CD4-positive, alpha-beta T cell treated with Interleukin-21 for 1 hour (primary cell): Measurements from ENCODE around the gene MRI1.
"Not testable (repeated sequence)": the region's sequence is repeated elsewhere in the genome, so short reads cannot be mapped to it uniquely, and the experiment has no call there.

Source experiments
- DNase-seq: peaks from one replicate; pipeline ENCODE4 v3.0.0-alpha.2; 2020

MRI1 gene

DNA sequence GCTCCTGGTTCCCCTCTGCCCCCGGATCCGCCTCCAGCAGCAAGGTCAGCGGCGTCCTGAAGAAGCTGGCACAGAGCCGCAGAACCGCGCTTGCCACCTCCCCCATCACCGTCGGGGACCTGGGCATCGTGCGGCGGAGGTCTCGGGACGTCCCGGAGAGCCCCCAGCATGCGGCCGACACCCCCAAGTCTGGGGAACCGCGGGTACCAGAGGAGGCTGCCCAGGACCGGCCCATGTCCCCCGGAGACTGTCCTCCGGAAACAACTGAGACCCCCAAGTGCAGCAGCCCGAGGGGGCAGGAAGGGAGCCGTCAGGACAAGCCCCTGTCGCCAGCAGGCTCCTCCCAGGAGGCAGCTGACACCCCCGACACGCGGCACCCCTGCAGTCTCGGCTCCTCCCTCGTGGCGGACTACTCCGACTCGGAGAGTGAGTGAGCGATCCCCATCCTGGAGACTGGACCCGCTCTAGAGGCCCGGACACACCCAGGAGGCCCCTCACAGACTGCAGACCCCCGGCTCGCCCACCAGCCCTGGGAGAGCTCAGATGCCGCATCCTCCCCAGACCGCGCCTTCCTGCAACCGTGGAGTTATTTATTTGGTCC, 1.6 kb upstream of the MRI1 start:
- DNase-seq: no peak

DNA sequence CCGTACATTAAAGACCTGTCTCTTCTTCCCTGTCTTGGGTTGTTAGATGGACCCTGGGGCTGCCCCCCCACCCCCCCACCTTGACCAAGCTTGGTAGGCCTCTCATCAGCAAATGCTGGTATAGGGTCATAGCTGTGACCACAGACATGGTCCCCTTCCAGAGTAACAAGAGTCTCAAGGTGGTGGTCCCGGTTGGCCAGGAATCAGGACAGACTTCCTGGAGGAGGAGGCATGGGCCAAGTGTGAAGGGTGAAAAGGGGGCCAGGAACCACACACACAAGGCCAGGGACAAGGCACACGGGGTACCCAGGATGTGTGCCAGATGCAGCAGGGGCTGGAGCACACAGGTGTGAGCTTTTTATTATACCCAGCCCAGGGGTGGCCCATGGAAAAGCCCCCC, 1.1 kb upstream of the MRI1 start:
- DNase-seq: no peak

DNA sequence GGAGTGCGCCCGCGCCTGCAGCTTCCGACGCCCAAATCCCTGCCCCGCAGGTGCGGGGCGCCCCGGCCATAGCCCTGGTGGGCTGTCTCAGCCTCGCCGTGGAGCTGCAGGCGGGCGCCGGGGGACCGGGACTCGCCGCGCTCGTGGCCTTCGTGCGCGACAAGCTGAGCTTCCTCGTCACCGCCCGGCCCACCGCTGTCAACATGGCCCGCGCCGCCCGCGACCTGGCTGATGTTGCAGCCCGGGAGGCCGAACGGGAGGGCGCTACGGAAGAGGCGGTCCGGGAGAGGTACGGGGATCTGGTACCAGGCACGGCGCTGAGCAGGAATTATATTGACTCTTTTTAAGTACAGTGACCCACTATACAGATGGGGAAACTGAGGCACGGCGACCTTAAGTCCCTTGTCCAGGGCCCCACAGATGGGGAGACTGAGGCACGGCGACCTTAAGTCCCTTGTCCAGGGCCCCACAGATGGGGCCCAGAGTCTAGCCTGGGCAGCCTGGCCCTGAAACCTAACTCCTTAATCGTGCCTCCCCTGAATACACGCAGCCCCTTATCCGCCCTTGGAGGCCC, 586 bp downstream of the MRI1 start:
- peak; percentile 25 for DNase-seq

DNA sequence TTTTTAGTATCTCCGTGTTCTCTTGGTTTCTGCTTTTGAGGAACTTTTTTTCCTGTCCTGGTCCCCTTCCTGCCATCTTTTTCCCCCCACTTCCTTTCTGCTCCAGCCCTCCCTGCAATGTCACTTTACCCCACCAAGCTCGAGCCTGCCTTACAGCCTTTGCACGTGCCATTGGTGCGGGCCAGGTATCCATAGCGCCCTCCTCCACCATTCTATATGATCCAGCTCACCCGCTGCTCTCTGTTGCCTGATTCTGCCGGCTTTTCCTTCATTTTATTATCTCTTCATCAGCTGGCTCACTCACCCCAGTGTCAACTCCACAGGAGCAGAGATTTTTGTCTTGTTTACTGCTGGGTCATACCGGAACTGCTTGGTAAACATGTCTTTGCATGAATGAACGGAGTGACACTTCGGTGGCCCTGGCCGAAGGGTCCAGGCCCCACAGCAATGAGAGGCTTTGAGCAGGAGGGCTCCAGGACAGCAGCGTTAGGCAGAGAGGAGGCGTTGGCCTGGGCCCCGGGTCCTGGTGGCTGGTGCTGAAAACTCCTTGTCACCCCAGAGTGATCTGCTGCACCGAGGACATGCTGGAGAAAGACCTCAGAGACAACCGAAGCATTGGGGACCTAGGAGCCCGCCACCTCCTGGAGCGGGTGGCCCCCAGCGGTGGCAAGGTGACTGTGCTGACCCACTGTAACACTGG, 1.2 kb downstream of the MRI1 start:
- no peak for DNase-seq

DNA sequence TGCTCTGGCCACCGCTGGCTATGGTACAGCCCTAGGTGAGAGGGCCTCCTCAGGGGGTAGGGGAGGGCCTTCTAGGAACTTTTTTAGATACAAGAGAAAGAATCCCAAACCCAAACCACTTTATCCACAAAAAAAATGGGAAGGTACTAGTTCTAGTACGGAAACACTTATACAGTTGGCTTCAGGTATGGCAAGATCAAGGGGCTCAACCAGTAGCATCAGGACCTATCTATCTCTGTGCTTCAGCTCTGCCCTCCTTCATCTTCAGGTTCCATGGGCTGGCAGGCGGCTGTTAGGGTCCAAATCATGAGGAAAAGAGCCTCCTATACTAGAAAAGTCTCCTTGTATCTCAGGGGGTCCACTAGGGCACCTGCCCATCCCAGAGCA, 1.8 kb downstream of the MRI1 start:
- no peak for DNase-seq

DNA sequence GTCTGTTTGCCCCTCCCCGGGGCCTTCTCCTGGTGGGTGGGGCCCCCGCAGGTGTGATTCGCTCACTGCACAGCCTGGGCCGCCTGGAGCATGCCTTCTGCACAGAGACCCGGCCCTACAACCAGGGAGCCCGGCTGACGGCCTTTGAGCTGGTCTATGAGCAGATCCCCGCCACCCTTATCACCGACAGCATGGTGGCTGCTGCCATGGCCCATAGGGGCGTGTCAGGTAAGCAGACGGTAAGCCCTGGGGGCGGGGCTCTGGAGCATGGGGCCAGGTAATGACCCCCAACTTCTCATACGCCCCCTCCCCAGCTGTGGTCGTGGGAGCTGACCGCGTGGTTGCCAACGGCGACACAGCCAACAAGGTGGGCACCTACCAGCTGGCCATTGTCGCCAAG, 4.2 kb downstream of the MRI1 start:
- DNase-seq: no peak

DNA sequence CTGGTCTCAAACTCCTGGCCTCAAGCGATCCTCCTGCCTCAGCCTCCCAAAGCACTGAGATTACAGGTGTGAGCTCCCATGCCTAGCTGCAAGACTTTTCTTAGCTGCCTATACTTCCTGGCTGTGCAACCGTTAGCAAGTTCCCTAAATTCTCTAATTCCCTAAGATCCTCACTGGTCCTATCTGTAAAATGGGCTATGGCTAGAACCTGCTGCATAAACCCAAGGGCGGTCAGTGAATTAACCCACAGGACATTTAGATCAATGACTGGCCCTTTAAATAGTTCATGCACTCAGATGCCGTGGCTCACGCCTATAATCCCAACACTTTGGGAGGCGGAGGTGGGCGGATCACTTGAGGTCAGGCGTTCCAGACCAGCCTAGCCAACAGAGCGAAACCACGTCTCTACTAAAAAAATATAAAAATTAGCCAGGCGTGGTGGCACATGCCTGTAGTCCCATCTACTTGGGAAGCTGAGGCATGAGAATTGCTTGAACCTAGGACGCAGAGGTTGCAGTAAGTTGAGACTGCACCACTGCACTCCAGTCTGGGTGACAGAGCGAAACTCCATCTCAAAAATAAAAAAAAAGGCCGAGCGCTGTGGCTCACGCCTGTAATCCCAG, 5.8 kb downstream of the MRI1 start:
- DNase-seq: no peak

DNA sequence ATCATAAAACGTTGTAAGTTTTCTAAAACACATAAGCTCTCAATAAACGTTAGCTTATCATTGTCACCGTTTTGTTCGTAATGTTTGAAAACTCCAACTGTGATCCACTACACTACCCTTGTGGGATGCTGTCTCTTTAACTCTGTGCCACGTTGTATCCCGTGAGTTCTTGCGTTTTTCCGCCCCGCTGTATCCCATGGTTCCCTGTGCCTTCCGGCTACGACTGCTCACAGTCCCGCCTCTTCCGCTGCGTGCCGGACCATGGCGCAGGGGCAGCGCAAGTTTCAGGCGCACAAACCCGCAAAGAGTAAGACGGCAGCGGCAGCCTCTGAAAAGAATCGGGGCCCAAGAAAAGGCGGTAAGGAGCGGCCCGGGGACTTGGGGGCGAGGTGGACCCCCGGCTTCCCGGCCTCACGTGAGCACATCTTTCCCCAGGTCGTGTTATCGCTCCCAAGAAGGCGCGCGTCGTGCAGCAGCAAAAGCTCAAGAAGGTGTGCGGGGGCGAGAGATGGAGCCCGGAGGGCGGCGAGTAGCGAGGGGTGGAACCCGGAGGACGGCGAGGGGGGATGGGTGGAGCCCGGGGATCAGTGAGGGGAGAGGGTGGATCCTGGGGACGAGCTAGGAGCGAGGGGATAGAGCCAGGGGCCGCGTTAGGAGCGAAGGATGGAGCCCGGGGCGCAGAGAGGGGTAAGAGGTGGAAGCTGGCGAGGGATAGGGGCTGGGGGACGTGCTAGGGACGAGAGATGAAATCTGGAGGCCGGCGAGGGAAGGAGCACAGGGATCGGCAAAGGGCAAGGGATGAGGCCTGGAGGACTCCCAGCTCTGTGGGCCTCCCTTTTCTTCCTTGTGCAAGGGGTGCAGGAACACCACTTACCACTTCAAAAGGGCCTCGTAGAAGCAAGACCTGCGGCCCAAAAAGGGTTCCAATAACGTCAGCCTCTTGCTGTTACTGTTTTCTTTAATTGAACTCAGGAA, 10.2 kb downstream of the MRI1 start, which contains the start of gene C19orf53:
C19orf53 (plus strand) TSS at position 240 of the 975 bp plus-strand sequence; CDS start at position 262, 22 bp downstream.
- peak; percentile 91 for DNase-seq

DNA sequence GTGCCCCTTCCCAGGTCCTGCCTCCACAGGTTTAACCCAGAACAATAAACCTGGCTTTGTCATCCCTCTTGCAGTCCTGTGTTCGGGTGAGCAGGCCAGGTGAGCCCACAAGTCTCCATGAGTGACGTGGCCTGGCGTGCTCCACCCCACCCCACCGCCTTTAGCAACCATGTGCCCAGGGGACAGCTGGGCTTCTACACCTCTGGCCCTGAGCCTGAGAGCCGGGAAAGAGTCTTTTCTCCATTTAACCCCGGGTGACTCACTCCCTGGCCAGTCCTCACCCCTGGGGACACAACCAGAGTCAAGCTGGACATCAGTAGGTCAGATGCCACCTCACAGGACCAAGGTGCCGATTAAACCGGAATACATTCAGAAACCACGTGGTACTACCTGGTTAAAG, 14.1 kb downstream of the MRI1 start:
- no peak for DNase-seq

DNA sequence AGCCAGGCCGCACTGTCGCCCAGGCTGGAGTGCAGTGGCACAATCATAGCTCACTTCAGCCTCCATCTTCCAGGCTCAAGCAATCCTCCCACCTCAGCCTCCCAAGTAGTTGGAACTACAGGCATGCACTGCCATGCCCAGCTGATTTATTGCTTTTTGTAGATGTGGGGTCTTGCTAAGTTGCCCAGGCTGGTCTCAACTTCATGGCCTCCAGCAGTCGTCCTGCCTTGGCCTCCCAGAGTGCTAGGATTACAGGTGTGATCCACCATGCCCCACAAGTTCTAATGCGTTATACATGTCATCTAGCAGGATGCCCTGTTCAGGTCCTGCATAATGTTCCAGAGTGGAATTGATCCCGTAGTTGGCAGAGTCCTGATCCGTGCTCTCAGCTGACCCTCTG, 14.5 kb downstream of the MRI1 start:
- no peak for DNase-seq

DNA sequence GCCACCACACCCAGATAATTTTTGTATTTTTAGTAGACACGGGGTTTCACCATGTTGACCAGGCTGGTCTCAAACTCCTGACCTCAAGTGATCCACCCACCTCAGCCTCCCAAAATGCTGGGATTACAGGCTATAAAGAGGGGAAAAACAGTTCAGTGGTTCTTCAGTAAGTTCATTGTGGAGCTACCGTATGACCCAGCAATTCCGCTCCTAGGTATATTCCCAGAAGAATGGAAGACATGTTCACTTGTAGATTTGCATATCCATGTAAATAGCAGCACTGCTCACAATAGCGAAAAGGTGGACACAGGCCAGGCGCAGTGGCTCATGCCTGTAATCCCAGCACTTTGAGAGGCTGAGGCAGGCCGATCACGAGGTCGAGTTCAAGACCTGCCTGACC, 15.5 kb downstream of the MRI1 start:
- DNase-seq: not testable (repeated sequence)

DNA sequence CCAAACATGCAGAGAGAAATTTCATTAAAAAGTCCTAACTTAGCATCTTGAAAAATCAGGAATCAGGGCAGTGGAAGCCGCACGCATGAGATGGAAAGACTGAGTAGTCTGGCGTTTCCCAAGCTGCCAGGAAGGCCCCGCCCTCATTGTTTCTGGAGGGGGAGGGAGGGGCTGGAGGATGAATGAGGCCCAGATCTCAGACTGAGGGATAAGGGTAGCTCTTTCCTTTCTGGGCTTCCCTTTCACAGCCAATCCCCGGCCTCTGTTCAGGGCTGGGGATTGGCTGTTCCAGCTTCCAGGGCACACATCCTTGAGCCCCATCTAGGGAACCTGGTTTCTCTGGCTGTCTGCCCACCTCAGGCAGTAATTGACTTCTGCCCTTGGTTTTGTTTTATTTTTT, 17.2 kb downstream of the MRI1 start:
- no peak for DNase-seq

DNA sequence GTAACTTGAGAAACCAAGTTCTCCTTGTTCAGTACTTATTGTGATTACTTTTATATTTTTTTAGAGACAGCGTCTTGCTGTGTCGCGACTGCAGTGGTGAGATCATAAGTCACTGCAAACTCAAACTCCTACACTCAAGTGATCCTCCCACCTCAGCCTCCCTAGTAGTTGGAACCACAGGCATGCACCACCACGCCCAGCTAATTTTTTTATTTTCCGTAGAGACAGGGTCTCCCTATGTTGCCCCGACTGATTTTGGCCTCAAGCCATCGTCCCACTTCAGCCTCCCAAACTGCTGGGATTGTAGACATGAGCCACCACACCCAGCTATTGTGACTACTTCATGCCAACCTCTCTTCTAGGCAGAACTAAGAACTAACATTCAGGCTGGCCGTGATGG, 18.2 kb downstream of the MRI1 start:
- DNase-seq: no peak

DNA sequence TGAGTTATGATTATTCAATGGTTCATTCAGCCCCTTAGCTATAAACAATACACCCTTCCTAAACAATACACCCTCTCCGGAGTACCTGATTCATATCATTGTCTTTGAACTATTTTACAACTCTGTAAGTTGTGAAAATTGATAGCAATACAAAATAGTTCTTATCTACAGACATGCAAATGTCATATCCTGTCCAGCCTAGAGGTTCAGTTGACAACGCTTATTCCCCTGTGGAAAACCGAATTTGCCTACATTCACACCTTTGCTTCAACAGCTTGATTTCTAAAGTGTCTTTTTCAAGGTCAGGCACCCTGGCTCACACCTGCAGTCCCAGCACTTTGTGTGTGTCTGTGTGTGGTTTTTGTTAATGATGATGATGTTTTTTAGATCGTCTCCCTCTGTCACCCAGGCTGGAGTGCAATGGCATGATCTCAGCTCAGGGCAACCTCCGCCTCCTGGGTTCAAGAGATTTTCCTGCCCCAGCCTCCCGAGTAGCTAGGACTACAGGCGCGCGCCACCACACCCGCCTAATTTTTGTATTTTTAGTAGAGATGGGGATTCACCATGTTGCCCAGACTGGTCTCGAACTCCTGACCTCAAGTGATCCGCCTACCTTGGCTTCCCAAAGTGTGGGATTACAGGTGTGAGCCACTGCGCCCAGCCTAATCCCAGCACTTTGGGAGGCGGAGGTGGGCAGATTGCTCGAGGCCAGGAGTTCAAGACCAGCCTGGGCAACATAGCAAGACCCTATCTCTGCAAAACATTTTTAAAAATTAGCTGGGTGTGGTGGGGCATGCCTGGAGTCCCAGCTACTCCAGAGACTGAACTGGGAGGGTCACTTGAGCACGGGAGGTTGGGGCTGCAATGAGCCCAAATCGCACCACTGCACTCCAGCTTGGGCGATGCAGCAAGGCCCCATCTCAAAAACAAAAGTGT, 19.5 kb downstream of the MRI1 start:
- no peak for DNase-seq

DNA sequence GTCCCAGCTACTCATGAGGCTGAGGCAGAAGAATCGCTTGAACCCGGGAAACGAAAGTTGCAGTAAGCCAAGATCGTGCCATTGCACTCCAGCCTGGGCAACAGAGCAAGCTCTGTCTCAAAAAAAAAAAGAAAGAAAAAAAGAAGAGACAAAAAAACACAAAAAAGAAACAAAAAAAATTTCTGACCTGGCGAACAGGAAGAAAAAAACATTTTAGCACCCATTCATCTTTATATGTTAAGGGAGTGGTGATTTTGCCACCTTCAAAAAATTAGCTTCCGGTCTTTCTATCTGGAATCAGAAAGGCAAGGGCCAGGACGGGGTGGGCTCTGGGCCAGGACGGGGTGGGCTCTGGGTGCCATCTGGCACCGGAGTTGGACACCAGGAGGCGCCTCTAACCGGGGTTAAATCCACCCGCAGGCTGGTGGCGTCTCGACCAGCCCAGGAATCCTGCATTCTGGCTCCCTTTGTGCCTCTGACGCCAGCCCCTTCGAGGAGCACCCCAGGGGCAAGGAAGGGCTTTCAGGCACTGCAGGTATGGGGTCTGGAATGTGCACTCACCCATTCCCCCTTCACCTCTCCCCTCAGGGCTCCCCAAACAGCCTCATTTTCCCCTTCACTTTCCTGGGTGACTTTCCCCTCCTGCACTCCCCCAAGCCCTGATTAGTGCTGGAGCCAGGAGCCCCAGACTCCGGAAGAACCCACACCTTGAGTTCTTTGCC, 20.6 kb downstream of the MRI1 start:
- peak; percentile 76 for DNase-seq

DNA sequence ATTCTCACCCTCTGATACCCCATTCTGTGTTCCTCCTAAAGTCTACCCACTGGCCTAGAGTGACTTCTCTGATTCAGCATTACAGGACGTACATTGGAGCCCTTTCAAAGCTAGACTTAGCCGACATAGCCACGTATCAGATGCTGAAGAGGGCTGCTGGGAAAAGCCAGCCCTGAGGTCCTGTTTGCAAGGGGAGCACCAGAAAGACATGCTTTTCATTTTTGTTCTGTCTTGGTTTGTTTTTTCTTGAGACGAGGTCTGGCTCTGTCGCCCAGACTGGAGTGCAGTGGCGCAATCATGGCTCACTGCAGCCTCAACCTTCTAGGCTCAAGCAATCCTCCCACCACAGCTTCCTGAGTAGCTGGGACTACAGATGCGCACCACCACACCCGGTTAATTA, 24.7 kb downstream of the MRI1 start:
- peak; percentile 60 for DNase-seq

DNA sequence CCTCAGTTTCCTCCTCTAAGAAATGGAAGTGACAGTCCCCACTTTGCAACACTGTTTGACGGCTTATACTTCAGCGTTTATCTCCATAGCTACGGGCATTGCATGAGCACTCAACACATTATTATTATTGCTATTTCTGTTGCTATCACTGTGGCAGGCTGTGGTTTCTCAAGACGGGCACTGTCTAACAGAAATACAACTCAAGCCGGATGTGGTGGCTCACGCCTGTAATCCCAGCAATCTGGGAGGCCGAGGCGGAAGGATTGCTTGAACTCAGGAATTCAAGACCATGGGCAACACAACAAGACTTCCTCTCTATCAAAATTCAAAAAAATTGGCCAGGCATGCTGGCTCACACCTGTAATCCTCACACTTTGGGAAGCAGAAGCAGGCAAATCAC, 26.0 kb downstream of the MRI1 start:
- peak; percentile 76 for DNase-seq

DNA sequence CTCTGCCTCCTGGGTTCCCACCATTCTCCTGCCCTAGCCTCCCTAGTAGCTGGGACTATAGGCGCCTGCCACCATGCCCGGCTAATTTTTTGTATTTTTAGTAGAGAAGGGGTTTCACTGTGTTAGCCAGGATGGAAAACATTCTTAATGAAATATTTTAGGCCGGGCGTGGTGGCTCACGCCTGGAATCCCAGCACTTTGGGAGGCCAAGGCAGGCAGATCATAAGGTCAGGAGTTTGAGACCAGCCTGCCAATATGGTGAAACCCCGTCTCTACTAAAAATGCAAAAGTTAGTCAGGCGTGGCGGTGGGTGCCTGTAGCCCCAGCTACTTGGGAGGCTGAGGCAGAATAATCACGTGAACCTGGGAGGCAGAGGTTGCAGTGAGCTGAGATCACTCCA, 29.0 kb downstream of the MRI1 start:
- not testable (repeated sequence) for DNase-seq

DNA sequence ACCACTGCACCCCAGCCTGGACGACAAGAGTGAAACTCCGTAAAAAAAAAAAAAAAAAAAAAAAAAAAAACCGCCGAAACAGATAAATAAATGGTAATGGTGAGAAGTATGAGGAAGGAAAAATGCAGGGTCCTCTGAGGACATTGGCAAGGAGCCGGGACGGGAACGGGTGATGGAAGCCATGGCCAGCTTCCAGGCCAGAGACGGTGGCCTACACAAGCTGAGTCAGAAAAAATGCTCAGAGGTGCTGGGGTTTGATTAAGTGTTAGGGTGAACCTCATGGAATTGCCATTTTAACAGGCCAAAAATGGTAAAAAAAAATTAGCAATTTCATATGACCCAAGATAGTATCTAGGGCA, 30.1 kb downstream of the MRI1 start:
- no peak for DNase-seq

DNA sequence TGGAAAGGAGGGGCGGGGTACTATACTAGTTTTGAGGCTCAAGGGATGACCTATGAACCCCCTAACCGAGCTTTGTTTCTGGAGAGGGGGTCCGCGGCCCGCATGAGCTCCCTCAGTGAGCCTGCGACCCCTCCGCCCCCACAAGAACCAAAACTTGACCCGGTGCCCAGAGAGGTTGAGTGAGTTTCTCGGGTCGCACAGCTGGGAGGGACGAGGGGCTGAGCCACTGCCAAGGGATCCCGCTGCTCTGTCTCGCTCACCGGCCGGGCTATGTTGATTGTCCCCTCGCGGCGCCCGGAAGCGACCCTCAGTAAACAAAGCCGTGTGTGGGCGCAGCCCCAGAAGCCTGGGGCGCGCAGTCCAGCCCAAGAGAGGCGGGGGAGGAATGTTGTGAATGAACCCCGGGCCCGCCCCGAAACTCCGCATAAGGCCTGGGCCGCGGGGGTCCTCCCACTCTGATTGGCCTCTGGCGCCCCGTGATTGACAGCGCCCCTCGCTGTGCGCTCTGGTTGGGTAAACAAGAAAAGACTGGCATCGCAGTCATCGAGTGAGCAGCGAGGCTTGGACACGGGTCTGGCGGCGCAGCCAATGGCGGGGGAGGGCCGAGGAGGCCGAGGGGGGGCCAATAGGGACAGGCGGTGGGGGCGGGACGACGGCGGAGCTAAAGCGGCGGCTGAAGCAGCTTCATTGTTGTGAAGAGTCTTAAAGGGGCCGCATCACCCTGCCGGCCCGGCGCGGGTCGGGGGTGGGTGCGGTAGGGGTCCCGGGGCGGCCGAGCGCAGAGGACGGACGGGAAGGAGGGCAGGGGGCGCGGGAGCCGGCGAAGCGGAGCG, 30.7 kb downstream of the MRI1 start, which contains the start of gene ZSWIM4:
ZSWIM4 (plus strand) TSS at position 687 of the 833 bp plus-strand sequence. CDS start 206 bp downstream, outside the sequence.
- DNase-seq: peak; percentile 97
